Measurements from ENCODE around the gene OTOP2. TPM values are rescaled to one million over a fixed set of nuclear protein-coding genes. Genes with fewer than 3 reads are reported as not detected.
"Not testable (repeated sequence)": the region's sequence is repeated elsewhere in the genome, so short reads cannot be mapped to it uniquely, and the experiment has no call there.

Gene OTOP2
- total and polyA plus RNA-seq, 2 of the 8 experiments (the other 6 are each of a cell fraction or from before 2014, with no cell fraction given), result 0.23 TPM; not detected in 1

DNA sequence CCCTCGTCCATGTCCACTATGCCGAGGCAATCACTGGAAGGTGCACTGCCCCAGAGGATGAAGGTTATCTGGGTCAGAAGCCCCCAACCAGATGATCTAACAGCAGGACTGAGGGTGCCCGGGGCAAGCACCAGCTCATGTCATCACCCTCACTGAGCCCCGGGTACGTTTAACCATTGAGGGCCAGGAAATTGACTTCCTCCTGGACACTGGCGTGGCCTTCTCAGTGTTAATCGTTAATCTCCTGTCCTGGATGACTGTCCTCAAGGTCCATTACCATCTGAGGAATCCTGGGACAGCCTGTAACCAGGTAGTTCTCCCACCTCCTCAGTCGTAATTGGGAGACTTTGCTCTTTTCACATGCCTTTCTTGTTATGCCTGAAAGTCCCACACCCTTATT lies 12.7 kb upstream of the OTOP2 start:
- CTCF ChIA-PET (ENCODE audit: partially characterized antibody), result interaction anchor here (1.0 to 49.9 kb wide), 4 partner anchors 10 to 49 kb away, joined by 3 to 1072 read pairs (median 4); no protein-coding TSS in a partner anchor
- H3K23ac ChIP-seq (ENCODE audit: insufficient read length); H4K91ac ChIP-seq (replicated peaks; ENCODE audit: insufficient read length, low read length); H3K36me3 ChIP-seq (ENCODE audit: control insufficient read depth in 2 of 4, insufficient read depth in 4 of 4, low read length in 3 of 4); H3K79me1 ChIP-seq (ENCODE audit: low read depth, low read length); H2BK20ac ChIP-seq (ENCODE audit: low read length); H2BK12ac ChIP-seq (ENCODE audit: low read depth, low read length); H3K9ac ChIP-seq (replicated peaks in 1 of 4; ENCODE audit: extremely low read depth in 1 of 4, low read depth in 3 of 4, low read length in 3 of 4); H3K27ac ChIP-seq (ENCODE audit: low read depth, low read length); H2BK120ac ChIP-seq (replicated peaks; ENCODE audit: low read depth, low read length); H4K20me1 ChIP-seq (replicated peaks in 1 of 2; ENCODE audit: control insufficient read depth in 1 of 2, insufficient read depth in 2 of 2, low read length in 2 of 2); POLR2A ChIA-PET (ENCODE audit: partially characterized antibody); H3K4ac ChIP-seq (replicated peaks; ENCODE audit: insufficient read length, low read depth, low read length); H2BK15ac ChIP-seq (ENCODE audit: low read length); H3K56ac ChIP-seq (replicated peaks; ENCODE audit: insufficient read length, low read depth, low read length); H4K8ac ChIP-seq (ENCODE audit: extremely low read depth, insufficient read depth, low read length); H3K79me2 ChIP-seq (ENCODE audit: control insufficient read depth in 1 of 2, insufficient read depth in 2 of 2, low read length in 2 of 2); H3K4me3 ChIP-seq (ENCODE audit: extremely low read depth in 1 of 4, insufficient read depth in 2 of 4, low read depth in 3 of 4, low read length in 4 of 4); H2BK5ac ChIP-seq (ENCODE audit: low read depth, low read length); DNase-seq (ENCODE audit: low read depth in 1 of 2, low spot score in 2 of 2); H3K27me3 ChIP-seq (replicated peaks in 1 of 4; ENCODE audit: control insufficient read depth in 3 of 4, extremely low read depth in 1 of 4, insufficient read depth in 3 of 4, low read length in 3 of 4); H3K23me2 ChIP-seq (ENCODE audit: low read depth, low read length); H3K9me3 ChIP-seq (ENCODE audit: insufficient read depth in 2 of 2, low read depth in 1 of 2, low read length in 1 of 2); H3K18ac ChIP-seq (ENCODE audit: extremely low read depth, low read length); H2AK5ac ChIP-seq (ENCODE audit: low read depth, low read length); H3K4me2 ChIP-seq (ENCODE audit: insufficient read depth in 1 of 2, low read depth in 2 of 2, low read length in 2 of 2); H4K5ac ChIP-seq (ENCODE audit: insufficient read length, low read depth, low read length); H2AFZ ChIP-seq (ENCODE audit: low read length); H3K14ac ChIP-seq (ENCODE audit: insufficient read length); FAIRE-seq: not testable (repeated sequence)
- peaks cover 3 to 12% (median 8%) of the 10 kb centered on the region in 4 experiments; a peak in 4 of 7 replicates for H3K4me1 ChIP-seq (replicated peaks in 1 of 4; ENCODE audit: control insufficient read depth in 3 of 4, insufficient read depth in 4 of 4, low read length in 3 of 4)
- 83% methylated on average over 8 of the region's 8 CpGs; no CpG with 5 or more reads in 1 of the 2 experiments for WGBS, 2 experiments (ENCODE audit: extremely low coverage in 1 of 2, insufficient coverage in 1 of 2, insufficient read length in 1 of 2, insufficient replicate concordance in 2 of 2, low coverage in 1 of 2, low lambda C conversion rate in 2 of 2, missing lambda C conversion rate in 1 of 2)
